A549 (cell line): ENCODE data around the gene VPS13D.

Source experiments
- CBX2 ChIP-seq: fragments of 200-600 bp; sonication (generic); IDR thresholded peaks from 2 replicates; pipeline ENCODE4 v1.6.1; 2016; ENCODE audit warnings: low read depth, mild to moderate bottlenecking, borderline replicate concordance
- CHD2 ChIP-seq: fragments of 150-350 bp; IDR thresholded peaks from 2 replicates; pipeline ENCODE4 v1.6.1; 2014; ENCODE audit warnings: low read length; ENCODE audit not compliant: partially characterized antibody
- CTCF ChIP-seq: fragments of >200 bp; sonication (Bioruptor Twin); formaldehyde crosslinking; IDR thresholded peaks from 3 replicates; pipeline ENCODE4 v1.5.1; 2016
- EHF ChIP-seq: fragments of 250-450 bp; sonication (Bioruptor Pico); IDR thresholded peaks from 2 replicates; pipeline ENCODE4 v1.5.0; 2020; ENCODE audit warnings: mild to moderate bottlenecking
- EP300 ChIP-seq, 2 experiments: fragments of >200 bp; sonication (Bioruptor Twin); formaldehyde crosslinking; IDR thresholded peaks; 2 replicates in 1 of 2; 3 replicates in 1 of 2; pipeline ENCODE4 v1.6.1; 2016 to 2017
- ESRRA ChIP-seq: fragments of 150-350 bp; IDR thresholded peaks from 2 replicates; pipeline ENCODE4 v1.6.1; 2014; ENCODE audit warnings: mild to moderate bottlenecking, low read length, borderline replicate concordance
- MAX ChIP-seq: IDR thresholded peaks from 2 replicates; pipeline ENCODE4 v1.6.1; 2012
- MAZ ChIP-seq: fragments of 150-350 bp; IDR thresholded peaks from 2 replicates; pipeline ENCODE4 v1.6.1; 2014; ENCODE audit warnings: antibody characterized with exemption, low read depth, low read length, borderline replicate concordance
- PBX3 ChIP-seq: IDR thresholded peaks from 2 replicates; pipeline ENCODE4 v1.6.1; 2012
- POLR2A ChIP-seq: IDR thresholded peaks from 2 replicates; pipeline ENCODE4 v1.6.1; 2012; ENCODE audit warnings: mild to moderate bottlenecking, low read length
- RFX5 ChIP-seq: fragments of 450-650 bp; IDR thresholded peaks from 2 replicates; pipeline ENCODE4 v1.7.1; 2014; ENCODE audit warnings: antibody characterized with exemption, mild to moderate bottlenecking, moderate library complexity
- RNF2 ChIP-seq: fragments of 200-600 bp; sonication (generic); IDR thresholded peaks from 2 replicates; pipeline ENCODE4 v1.6.1; 2016; ENCODE audit warnings: low read depth, mild to moderate bottlenecking, antibody characterized with exemption, moderate library complexity, borderline replicate concordance
- ZSCAN20 ChIP-seq: fragments of 250-450 bp; sonication (Bioruptor Pico); IDR thresholded peaks from 2 replicates; pipeline ENCODE4 v1.8.0; 2022; ENCODE audit warnings: mild to moderate bottlenecking, moderate library complexity

- TF ChIP-seq POLR2A (no peak), CTCF (no peak), EHF (no peak), PBX3 (no peak), CBX2 (no peak), EP300 (IDR thresholded peaks at IDR 0.05) (no peak), RFX5 (no peak), MAZ (no peak), ESRRA (no peak), RNF2 (no peak), MAX (no peak), CHD2 (no peak), ZSCAN20 (CRISPR knock-in tag) (no peak)
Observed at GRCh38 chr1:12531179-12531499, 301.3 kb downstream of the VPS13D start.
